GM12878 (cell line): ENCODE measurements around the gene SAMHD1. TPM values are rescaled to one million over a fixed set of nuclear protein-coding genes. Genes with fewer than 3 reads are reported as not detected.

Experiments used
- ATAC-seq: fragments of 200-7000 bp; cut with Tn5 transposase; 3 replicates; pipeline ENCODE4 v1.9.1; 2020; ENCODE audit warnings: mild to moderate bottlenecking, moderate library complexity
- BruUV-seq: library from RNA; stranded (reverse); fragments of 400-500 nt; replicated peaks from 2 replicates; lab custom pipeline; 2021; lab: Mats Ljungman, UMichigan
- CTCF ChIA-PET: fragments of 300-600 bp; sonication (Branson Sonifier 250); formaldehyde crosslinking; extraction: SDS; loops from one replicate; lab custom pipeline; 2021; ENCODE audit warnings: inconsistent platforms; lab: Yijun Ruan, JAX
- POLR2A ChIA-PET: fragments of 350-600 bp; formaldehyde crosslinking; extraction: SDS; loops from one replicate; lab custom pipeline; 2021; ENCODE audit warnings: inconsistent platforms; lab: Charles Lee
- RAD21 ChIA-PET: fragments of 300-600 bp; sonication (Branson Sonifier 250); formaldehyde crosslinking; loops from one replicate; lab custom pipeline; 2023; ENCODE audit warnings: antibody characterized with exemption; ENCODE audit not compliant: unreplicated experiment; lab: Charles Lee
- SMC1A ChIA-PET: fragments of 300-600 bp; sonication (Branson Sonifier 250); formaldehyde crosslinking; loops from one replicate; lab custom pipeline; 2023; ENCODE audit not compliant: unreplicated experiment, uncharacterized antibody; lab: Charles Lee
- DNase-seq: peaks from one replicate; pipeline ENCODE4 v3.0.0-alpha.2; 2011; ENCODE audit warnings: low read depth, low spot score
- FAIRE-seq: peaks from 3 replicates; lab custom pipeline; 2011; peaks lifted over from hg19 to GRCh38; lab: Jason Lieb, UNC
- H2AFZ ChIP-seq: 2 replicates; pipeline ENCODE4 v1.6.0; 2011; ENCODE audit warnings: low read depth, low read length, control low read depth; ENCODE audit not compliant: control insufficient read depth
- H3K27ac ChIP-seq: 2 replicates; pipeline ENCODE4 v1.5.1; 2011; ENCODE audit warnings: control low read depth; ENCODE audit not compliant: control insufficient read depth, insufficient read depth
- H3K27me3 ChIP-seq, 2 experiments: replicated peaks in 1 of 2; 2 replicates each; pipeline versions ENCODE4 v1.6.0 to v1.6.1; 2011; ENCODE audit warnings: low read length in 1 of 2; ENCODE audit not compliant: control insufficient read depth in 2 of 2, insufficient read depth in 2 of 2
- H3K36me3 ChIP-seq, 2 experiments: 2 replicates each; pipeline ENCODE4 v1.5.1; 2011; ENCODE audit warnings: low read length in 1 of 2; ENCODE audit not compliant: control insufficient read depth in 2 of 2, insufficient read depth in 2 of 2
- H3K4me1 ChIP-seq: 2 replicates; pipeline ENCODE4 v1.6.1; 2011; ENCODE audit warnings: mild to moderate bottlenecking, low read length, moderate library complexity, mixed read lengths; ENCODE audit not compliant: control insufficient read depth, insufficient read depth
- H3K4me2 ChIP-seq: 2 replicates; pipeline ENCODE4 v1.6.0; 2011; ENCODE audit warnings: control low read depth; ENCODE audit not compliant: control insufficient read depth, insufficient read depth
- H3K4me3 ChIP-seq: fragments of 200-600 bp; sonication (generic); 2 replicates; pipeline ENCODE4 v1.5.1; 2016
- H3K79me2 ChIP-seq: 2 replicates; pipeline ENCODE4 v1.6.0; 2011; ENCODE audit warnings: low read length; ENCODE audit not compliant: control insufficient read depth, insufficient read depth
- H3K9ac ChIP-seq: 2 replicates; pipeline ENCODE4 v1.8.0; 2011; ENCODE audit warnings: low read length, control low read depth, mixed read lengths; ENCODE audit not compliant: control insufficient read depth, insufficient read depth
- H3K9me3 ChIP-seq: replicated peaks from 3 replicates; pipeline ENCODE4 v1.5.1; 2011; ENCODE audit warnings: mild to moderate bottlenecking, low read length; ENCODE audit not compliant: control insufficient read depth, insufficient read depth
- H4K20me1 ChIP-seq: 2 replicates; pipeline ENCODE4 v1.6.0; 2011; ENCODE audit not compliant: control insufficient read depth, insufficient read depth
- ASH2L ChIP-seq: fragments of 300-600, 200-600 bp; sonication (generic); IDR thresholded peaks from 2 replicates; pipeline ENCODE4 v1.6.1; 2017; ENCODE audit warnings: low read depth, mild to moderate bottlenecking, borderline replicate concordance
- CREM ChIP-seq: IDR thresholded peaks from 2 replicates; pipeline ENCODE4 v1.6.1; 2014; ENCODE audit warnings: antibody characterized with exemption, low read depth
- DPF2 ChIP-seq: fragments of 450-650 bp; IDR thresholded peaks from 2 replicates; pipeline ENCODE4 v1.6.1; 2017; ENCODE audit warnings: mild to moderate bottlenecking
- EZH2 ChIP-seq: IDR thresholded peaks from 2 replicates; pipeline ENCODE4 v1.6.1; 2012; ENCODE audit warnings: low read depth, mild to moderate bottlenecking, control low read depth, inconsistent platforms, low read length, borderline replicate concordance; ENCODE audit not compliant: control insufficient read depth
- GABPA ChIP-seq: IDR thresholded peaks from 2 replicates; pipeline ENCODE4 v1.6.1; 2014; ENCODE audit warnings: antibody characterized with exemption, low read depth, mild to moderate bottlenecking, inconsistent platforms
- IRF4 ChIP-seq: IDR thresholded peaks from 2 replicates; pipeline ENCODE4 v1.6.1; 2011; ENCODE audit warnings: low read depth, low read length
- LARP7 ChIP-seq: fragments of 450-650 bp; IDR thresholded peaks from 2 replicates; pipeline ENCODE4 v1.6.1; 2017; ENCODE audit warnings: mild to moderate bottlenecking
- MYC ChIP-seq: IDR thresholded peaks from 2 replicates; pipeline ENCODE4 v1.6.1; 2011; ENCODE audit warnings: mild to moderate bottlenecking, low read length, moderate library complexity, inconsistent platforms; ENCODE audit not compliant: insufficient read depth, insufficient replicate concordance, insufficient read length, severe bottlenecking
- NR2F1 ChIP-seq: fragments of 450-650 bp; conservative IDR thresholded peaks from 2 replicates; pipeline ENCODE4 v1.6.1; 2017; ENCODE audit warnings: mild to moderate bottlenecking
- PML ChIP-seq: IDR thresholded peaks from 2 replicates; pipeline ENCODE4 v1.6.1; 2012; ENCODE audit warnings: low read length, inconsistent platforms
- SREBF1 ChIP-seq: IDR thresholded peaks from 2 replicates; pipeline ENCODE4 v1.6.1; 2012; ENCODE audit warnings: mild to moderate bottlenecking, low read length
- STAT3 ChIP-seq: IDR thresholded peaks from 2 replicates; pipeline ENCODE4 v1.6.1; 2011; ENCODE audit warnings: low read depth, low read length, improper control_type of control experiment
- ZBTB33 ChIP-seq: fragments of 450-650 bp; IDR thresholded peaks from 2 replicates; pipeline ENCODE4 v1.6.1; 2017; ENCODE audit warnings: mild to moderate bottlenecking
- ZNF274 ChIP-seq: IDR thresholded peaks from one replicate; pipeline ENCODE4 v1.8.0; 2011; ENCODE audit not compliant: insufficient read length, insufficient read depth
- WGBS: methylation state at CpG from one replicate; pipeline ENCODE4 v1.1.6; 2016; ENCODE audit warnings: low lambda C conversion rate; ENCODE audit not compliant: insufficient replicate concordance, insufficient coverage; ENCODE audit errors: missing lambda C conversion rate; 5-methylcytosine and 5-hydroxymethylcytosine counted together
- in situ Hi-C: fragments of 300-500 bp; cut with MboI; formaldehyde crosslinking; loops from 9 replicates; pipeline ENCODE4 v1.14.3; 2018; ENCODE audit warnings: mixed read lengths
- intact Hi-C: fragments of 100-400 bp; cut with micrococcal nuclease; formaldehyde crosslinking; loops from one replicate; pipeline ENCODE4 v1.14.2; 2022; ENCODE audit not compliant: unreplicated experiment
- polyA plus RNA-seq, 11 experiments: library from polyadenylated mRNA; depleted of rRNA in 4 of 11; unstranded in 6 of 11; stranded (reverse) in 5 of 11; fragments of >200 nt; fragmentation: Nextera tagmentation in 4 of 11; fragmentation: Illumina TruSeq in 1 of 11; extraction: Ambion mirVana in 4 of 11; extraction: Trizol in 1 of 11; gene quantifications; 1 replicate in 1 of 11; 2 replicates in 10 of 11; pipeline versions ENCODE4 v1.2.1 to v1.2.3, GENCODE V29; 2011 to 2016; ENCODE audit warnings: inconsistent platforms in 2 of 11, missing spikeins in 2 of 11, low read depth in 1 of 11
- total RNA-seq, 4 experiments: library from RNA; depleted of rRNA in 3 of 4; stranded (reverse); fragments of >200 nt in 3 of 4; fragmentation: Illumina TruSeq in 1 of 4; extraction: Trizol in 1 of 4; gene quantifications; 2 replicates each; pipeline versions ENCODE4 v1.2.1 to v1.2.3, GENCODE V29; 2013 to 2021
- TF ChIP-seq, protein P1 (sequence below): IDR thresholded peaks from 2 replicates; pipeline ENCODE4 v1.6.1; 2011; ENCODE audit warnings: borderline replicate concordance, low read depth, mild to moderate bottlenecking, moderate library complexity, mixed read lengths, low read length; ENCODE audit not compliant: insufficient read depth; ENCODE audit errors: extremely low read length
- TF ChIP-seq, protein P2 (sequence below): fragments of 450-650 bp; IDR thresholded peaks from 2 replicates; pipeline ENCODE4 v1.6.1; 2017; ENCODE audit warnings: antibody characterized with exemption, mild to moderate bottlenecking, moderate library complexity

SAMHD1 gene
- total and polyA plus RNA-seq, 10 of the 15 experiments (the other 5 are each of a cell fraction or from before 2014, with no cell fraction given): 20.5 to 47.9 (median 38.8) TPM

- 98% methylated on average over 2 of the region's 2 CpGs for WGBS
- no peaks in the 10 kb centered on the region for H3K9me3 ChIP-seq
- peaks cover 9 to 20% of the 10 kb centered on the region in 2 experiments for H3K36me3 ChIP-seq
- no peak overlapping the region for H3K9ac ChIP-seq
- SMC1A ChIA-PET: no interaction called here
- POLR2A ChIA-PET: no interaction called here
- H4K20me1 ChIP-seq: no peaks in the 10 kb centered on the region
- RAD21 ChIA-PET: no interaction called here
- H2AFZ ChIP-seq: no peak overlapping the region
- no peaks in the 10 kb centered on the region for H3K4me1 ChIP-seq
- CTCF ChIA-PET: interaction anchor here (0.6 to 1.4 kb wide), 2 partner anchors 8 to 12 kb away, joined by 3 to 4 read pairs; no protein-coding TSS in a partner anchor
- H3K27me3 ChIP-seq: no peaks in the 10 kb centered on the region
- TF ChIP-seq ZBTB33 (no peak), DPF2 (no peak), STAT3 (no peak), GABPA (no peak), MYC (no peak), NR2F1 (no peak), CREM (no peak), ASH2L (no peak), SREBF1 (no peak), PML (no peak), IRF4 (no peak), EZH2 (no peak), LARP7 (no peak), ZNF274 (no peak)
- TF ChIP-seq, protein P1, sequence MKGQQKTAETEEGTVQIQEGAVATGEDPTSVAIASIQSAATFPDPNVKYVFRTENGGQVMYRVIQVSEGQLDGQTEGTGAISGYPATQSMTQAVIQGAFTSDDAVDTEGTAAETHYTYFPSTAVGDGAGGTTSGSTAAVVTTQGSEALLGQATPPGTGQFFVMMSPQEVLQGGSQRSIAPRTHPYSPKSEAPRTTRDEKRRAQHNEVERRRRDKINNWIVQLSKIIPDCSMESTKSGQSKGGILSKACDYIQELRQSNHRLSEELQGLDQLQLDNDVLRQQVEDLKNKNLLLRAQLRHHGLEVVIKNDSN: no peak
- TF ChIP-seq, protein P2, sequence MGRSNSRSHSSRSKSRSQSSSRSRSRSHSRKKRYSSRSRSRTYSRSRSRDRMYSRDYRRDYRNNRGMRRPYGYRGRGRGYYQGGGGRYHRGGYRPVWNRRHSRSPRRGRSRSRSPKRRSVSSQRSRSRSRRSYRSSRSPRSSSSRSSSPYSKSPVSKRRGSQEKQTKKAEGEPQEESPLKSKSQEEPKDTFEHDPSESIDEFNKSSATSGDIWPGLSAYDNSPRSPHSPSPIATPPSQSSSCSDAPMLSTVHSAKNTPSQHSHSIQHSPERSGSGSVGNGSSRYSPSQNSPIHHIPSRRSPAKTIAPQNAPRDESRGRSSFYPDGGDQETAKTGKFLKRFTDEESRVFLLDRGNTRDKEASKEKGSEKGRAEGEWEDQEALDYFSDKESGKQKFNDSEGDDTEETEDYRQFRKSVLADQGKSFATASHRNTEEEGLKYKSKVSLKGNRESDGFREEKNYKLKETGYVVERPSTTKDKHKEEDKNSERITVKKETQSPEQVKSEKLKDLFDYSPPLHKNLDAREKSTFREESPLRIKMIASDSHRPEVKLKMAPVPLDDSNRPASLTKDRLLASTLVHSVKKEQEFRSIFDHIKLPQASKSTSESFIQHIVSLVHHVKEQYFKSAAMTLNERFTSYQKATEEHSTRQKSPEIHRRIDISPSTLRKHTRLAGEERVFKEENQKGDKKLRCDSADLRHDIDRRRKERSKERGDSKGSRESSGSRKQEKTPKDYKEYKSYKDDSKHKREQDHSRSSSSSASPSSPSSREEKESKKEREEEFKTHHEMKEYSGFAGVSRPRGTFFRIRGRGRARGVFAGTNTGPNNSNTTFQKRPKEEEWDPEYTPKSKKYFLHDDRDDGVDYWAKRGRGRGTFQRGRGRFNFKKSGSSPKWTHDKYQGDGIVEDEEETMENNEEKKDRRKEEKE: no peak
- ATAC-seq (no peak), DNase-seq (no peak), FAIRE-seq (no peak)
- no peak overlapping the region for H3K27ac ChIP-seq
- no TSS peak for BruUV-seq
- no peaks in the 10 kb centered on the region for H3K79me2 ChIP-seq
- in situ Hi-C loops: no loop called here
- H3K4me3 ChIP-seq: no peak overlapping the region
- no peak overlapping the region for H3K4me2 ChIP-seq
- intact Hi-C loops: no loop called here
Measured at GRCh38 chr20:36895036-36895435, 56.5 kb downstream of the SAMHD1 start.
